Stimulated activated CD8-positive, alpha-beta memory T cell treated with anti-CD3 and anti-CD28 coated beads, Interleukin-7, amount 100 ng/mL, for 24 hours (primary cell): Measurements from ENCODE around the gene SNX18.
"Not testable (repeated sequence)": the region's sequence is repeated elsewhere in the genome, so short reads cannot be mapped to it uniquely, and the experiment has no call there.

ENCODE experiments used
- DNase-seq: peaks from one replicate; pipeline ENCODE4 v3.0.0-alpha.2; 2020; ENCODE audit warnings: low read depth

Gene SNX18

GRCh38 chr5:54519509-54519876, 1.9 kb downstream of the SNX18 start:
- DNase-seq = no peak

DNA sequence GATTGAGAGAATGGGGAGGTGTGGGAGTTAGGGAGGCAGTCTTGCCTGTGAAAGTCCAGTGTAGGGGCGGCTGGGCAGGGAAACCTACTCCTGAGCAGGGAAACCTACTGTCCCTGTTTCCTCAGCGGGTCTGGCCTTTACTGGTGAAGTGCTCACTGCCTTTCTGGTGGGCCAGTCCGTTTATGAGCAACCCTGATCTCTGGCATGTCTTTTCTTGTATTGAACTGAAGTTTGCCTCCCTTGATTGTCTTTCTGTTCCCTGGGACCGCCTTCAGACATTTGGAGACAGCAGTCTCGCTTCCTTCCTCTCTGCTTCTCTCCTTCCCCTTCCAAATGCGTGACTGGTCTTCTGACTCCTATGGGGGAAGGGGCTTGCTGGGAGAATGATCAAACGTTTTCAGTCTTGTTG, 2.9 kb downstream of the SNX18 start:
- no peak for DNase-seq

- no peak for DNase-seq
Measured at GRCh38 chr5:54520940-54521339, 3.4 kb downstream of the SNX18 start.

DNA sequence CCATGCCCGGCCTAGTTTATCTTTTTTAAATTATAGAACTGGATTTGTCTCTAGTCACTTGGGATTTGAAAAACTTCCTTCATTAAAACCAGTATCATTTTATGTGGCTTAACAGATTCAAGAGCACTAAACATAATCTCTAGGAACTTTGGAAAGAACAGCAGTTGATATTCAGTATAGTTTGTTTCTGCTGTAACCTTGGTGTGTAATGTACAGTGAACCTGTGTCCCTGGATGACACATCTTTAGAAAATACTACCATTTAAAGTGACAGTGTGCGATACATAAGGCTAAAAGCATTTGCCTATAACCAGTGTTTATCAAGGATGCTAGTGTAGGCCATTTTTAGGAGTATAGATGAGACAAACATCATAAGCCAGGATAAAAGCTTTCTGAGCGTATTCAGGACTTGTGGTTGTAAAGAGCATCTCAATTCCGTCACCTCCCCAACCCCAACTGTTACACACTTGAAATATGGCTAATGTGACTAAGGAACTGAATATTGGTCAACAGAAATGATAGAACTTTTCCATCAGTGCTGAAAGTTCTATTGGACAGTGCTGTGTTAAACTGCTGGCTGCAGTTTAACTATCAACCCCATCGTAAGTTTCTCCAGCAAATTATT, 4.4 kb downstream of the SNX18 start:
- no peak for DNase-seq

GRCh38 chr5:54523534-54523933, 6.0 kb downstream of the SNX18 start:
- no peak for DNase-seq

- no peak for DNase-seq
Measured at GRCh38 chr5:54524082-54524481, 6.5 kb downstream of the SNX18 start.

DNA sequence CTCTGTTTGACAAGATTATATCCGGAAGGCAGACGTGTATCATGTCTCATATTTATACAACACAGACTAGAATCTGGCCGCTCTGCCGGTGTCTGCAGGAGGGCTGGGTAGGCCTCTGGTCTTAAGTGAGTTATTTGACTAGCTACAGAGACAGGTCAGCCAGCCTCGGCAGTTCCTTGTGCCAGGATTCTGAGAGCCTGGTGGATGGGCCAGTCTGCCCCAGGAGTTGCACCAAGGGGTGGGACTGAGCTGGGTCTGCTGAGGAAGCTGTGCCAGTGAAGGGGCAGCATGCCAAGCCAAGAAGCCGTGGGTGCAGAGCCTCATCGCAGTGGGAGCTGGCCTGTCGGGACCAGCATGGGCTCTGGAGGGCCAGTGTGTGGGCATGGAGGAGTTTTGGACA, 7.1 kb downstream of the SNX18 start:
- no peak for DNase-seq

GRCh38 chr5:54525261-54525660, 7.7 kb downstream of the SNX18 start:
- no peak for DNase-seq

DNA sequence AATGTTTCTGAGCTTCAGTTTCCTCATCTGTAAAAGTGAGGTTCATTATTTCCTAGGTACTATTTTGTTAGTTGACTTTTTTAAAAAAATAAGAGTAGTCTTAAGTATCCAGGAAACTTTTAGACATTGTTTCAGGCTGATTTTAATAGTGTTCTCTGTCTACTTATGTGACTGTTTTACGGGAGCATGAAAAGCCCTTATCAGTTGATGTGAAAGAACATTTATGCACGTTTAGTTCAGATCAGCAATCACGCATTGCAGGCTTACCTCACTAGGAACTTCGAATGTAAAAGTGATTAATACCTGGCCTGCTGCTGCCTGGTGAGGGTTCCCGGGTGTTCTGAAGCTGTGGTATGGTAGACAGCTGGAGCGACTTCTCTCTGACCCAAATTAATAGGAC, 8.1 kb downstream of the SNX18 start:
- no peak for DNase-seq

DNA sequence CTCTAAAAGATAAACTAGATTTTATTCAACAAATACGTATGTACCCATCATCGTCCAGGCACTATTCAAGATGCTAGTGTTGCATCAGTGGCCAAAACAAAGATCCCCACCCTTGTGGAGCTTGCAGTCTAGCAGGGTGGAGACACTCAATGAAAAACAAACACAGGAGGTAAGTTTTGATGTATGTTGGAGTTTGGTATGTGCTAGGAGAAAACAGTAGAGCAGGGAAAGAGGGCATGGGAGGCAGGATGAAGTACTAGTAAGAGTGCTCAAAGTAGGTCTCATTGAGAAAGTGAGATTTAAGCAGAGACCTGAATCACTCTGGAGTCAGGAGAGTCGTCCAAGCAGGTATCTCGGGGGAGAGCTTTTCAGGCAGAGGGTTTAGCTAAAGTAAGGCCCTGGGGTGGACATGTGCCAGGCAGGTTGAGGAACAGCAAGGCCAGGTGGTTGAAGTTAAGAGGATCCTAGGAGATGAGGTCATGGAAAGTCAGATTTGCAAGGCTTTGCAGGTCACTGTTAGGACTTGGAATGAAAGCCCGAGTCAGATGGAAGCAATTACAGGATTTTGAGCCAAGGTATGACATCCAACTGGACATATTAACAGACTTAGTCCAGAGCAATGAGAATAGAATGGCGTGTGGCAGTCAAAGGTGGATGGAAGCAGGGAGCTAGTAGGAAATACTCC, 9.2 kb downstream of the SNX18 start:
- no peak for DNase-seq

GRCh38 chr5:54528633-54529209, 11.2 kb downstream of the SNX18 start:
- DNase-seq = no peak

- no peak for DNase-seq
Measured at GRCh38 chr5:54529565-54529964, 12.0 kb downstream of the SNX18 start.

- no peak for DNase-seq
Measured at GRCh38 chr5:54531546-54531945, 14.0 kb downstream of the SNX18 start.

DNA sequence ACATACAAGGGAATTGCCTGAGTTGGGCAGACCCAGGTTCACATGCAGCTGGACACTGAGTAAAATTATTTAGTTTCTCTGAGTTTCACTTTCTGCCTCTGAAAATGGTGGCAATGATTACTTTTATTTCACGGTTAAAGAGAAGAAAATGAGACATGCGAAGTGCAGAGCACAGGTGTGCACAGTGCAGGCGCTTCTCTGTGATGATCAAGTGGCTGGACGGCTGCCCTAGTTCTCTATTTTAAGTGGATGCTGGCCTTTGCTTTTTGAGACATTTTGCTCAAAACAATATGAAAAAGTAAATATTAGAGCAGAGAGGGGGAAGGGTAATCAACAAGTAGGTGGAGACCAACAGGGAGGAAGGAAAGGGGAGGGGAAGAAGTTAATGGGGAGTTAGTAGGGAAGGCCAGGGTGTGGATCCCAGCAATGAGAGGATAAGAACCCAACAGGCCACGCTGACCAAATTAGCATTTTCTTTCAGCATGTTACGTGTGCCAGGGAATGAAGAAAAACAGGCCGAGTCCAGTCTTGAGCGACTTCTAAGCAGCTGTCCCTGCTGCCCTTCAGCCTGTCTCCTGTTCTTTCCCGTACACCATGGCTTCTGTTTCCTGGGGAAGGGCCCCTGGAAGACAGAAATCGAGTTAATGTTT, 16.1 kb downstream of the SNX18 start:
- no peak for DNase-seq

GRCh38 chr5:54534191-54535004, 16.8 kb downstream of the SNX18 start:
- no peak for DNase-seq

DNA sequence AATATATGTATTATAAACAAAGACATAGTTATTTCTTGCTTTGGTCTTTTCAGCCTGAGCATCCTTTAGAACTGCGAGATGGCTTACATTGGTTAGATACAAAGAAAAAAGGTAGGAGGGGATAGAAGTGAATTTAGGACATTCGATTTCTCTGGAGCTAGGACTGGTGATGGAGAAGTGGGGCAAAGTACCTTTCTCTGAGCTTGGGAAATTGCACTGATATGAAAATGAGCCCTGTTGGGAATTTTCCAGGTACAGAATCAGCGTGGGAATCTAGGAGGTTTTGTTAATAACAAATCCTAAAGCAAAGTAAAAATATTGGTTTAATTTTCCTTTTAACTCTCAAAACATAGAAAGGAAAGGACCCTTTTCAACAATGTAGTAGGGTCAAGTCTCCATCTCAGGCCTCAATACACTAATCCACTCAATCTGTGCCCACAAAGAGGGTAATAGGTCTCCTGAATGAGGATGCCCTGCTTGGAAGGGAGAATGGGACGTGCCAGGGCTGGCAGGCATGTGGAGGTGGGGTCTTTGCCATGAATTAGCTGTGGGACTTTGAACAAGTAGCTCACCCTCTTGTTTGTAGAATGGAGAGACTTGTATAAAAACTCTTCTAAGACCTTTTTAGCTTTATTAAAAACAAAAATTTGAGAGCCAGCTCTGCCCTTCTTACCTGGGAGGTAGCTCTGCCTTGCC, 17.7 kb downstream of the SNX18 start:
- no peak for DNase-seq

GRCh38 chr5:54536375-54536774, 18.8 kb downstream of the SNX18 start:
- DNase-seq = not testable (repeated sequence)

GRCh38 chr5:54536861-54537260, 19.3 kb downstream of the SNX18 start:
- DNase-seq = not testable (repeated sequence)

DNA sequence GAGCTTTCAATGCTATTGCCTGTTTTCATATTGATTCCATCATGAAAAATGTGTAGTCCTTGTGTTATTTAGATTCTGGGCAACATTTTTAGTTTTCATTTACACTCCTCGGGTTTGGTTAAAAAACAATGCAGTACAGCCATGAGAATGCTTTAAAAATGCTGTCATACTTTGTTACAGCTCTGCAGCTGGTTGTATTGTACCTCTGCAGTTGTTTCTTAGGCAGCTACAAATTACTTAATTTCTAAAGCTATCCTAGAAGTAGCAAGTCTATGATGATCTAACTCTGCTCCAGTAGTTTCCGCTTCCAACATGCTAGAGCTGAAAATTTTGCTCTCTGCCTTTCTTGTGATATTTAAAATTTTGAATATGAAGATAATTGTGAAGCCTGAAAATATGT, 20.2 kb downstream of the SNX18 start:
- DNase-seq = no peak

DNA sequence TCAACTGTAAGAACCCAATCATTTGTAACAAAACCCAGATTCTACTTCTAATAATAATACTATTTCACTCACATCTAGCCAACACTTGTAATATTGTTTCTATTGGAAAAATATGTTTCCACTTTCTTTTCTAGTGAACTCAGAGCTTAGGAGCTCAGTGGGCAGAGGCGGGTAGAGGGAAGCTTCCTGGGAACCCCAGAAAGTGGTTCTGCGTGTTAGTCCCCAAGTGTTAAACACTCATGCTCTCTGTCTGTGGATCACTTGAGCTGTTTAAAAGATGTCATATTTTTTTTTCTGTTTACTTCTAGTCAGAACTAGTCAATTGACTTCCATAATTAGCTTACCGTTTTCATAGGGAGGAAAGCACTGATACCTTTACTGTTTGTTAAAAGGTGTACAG, 20.6 kb downstream of the SNX18 start:
- no peak for DNase-seq

- no peak for DNase-seq
Measured at GRCh38 chr5:54539001-54539400, 21.4 kb downstream of the SNX18 start.

DNA sequence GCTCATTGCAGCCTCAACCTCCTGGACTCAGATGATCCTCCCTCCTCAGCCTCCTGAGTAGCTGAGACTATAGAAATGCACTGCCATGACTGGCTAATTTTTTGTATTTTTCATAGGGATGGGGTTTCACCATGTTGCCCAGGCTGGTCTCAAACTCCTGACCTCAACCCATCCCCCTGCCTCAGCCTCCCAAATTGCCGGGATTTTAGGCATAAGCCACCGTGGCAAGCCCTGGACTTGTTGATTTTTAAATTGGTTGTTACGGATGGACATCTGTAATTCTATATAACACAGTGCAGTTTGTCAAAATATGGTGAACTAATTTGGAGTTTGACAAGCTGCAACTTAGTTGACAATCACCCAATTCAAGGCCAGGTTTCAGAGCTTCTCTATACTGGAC, 22.7 kb downstream of the SNX18 start:
- DNase-seq = no peak
